Mesendoderm (in vitro differentiated cells): ENCODE measurements around the gene NFATC1.
A peak's percentile ranks its signal among the peaks of the same experiment; 100 is the strongest.

Experiments used
- DNase-seq: peaks from one replicate; pipeline ENCODE4 v3.0.0; 2013
- H2AK5ac ChIP-seq: 2 replicates; pipeline ENCODE4 v1.6.1; 2013; ENCODE audit warnings: low read length, inconsistent platforms
- H2BK120ac ChIP-seq: 2 replicates; pipeline ENCODE4 v1.6.1; 2013; ENCODE audit warnings: low read depth, mild to moderate bottlenecking, low read length, moderate library complexity, mixed read lengths
- H2BK15ac ChIP-seq: replicated peaks from 2 replicates; pipeline ENCODE4 v1.6.1; 2013; ENCODE audit warnings: low read depth, mild to moderate bottlenecking, moderate library complexity
- H2BK5ac ChIP-seq: 2 replicates; pipeline ENCODE4 v1.6.1; 2013; ENCODE audit warnings: low read length, inconsistent platforms
- H3K18ac ChIP-seq: 2 replicates; pipeline ENCODE4 v1.6.1; 2013; ENCODE audit warnings: mild to moderate bottlenecking, low read length, mixed read lengths
- H3K23ac ChIP-seq: one replicate; pipeline ENCODE4 v1.6.1; 2013; ENCODE audit warnings: low read length
- H3K27ac ChIP-seq: 2 replicates; pipeline ENCODE4 v1.5.1; 2013; ENCODE audit warnings: low read depth, mild to moderate bottlenecking, inconsistent platforms, low read length, moderate library complexity
- H3K27me3 ChIP-seq: 2 replicates; pipeline ENCODE4 v1.6.1; 2013; ENCODE audit warnings: low read length, control low read depth, mild to moderate bottlenecking, inconsistent platforms; ENCODE audit not compliant: insufficient read depth, poor library complexity
- H3K36me3 ChIP-seq: 2 replicates; pipeline ENCODE4 v1.6.1; 2013; ENCODE audit warnings: low read length, inconsistent platforms; ENCODE audit not compliant: control insufficient read depth, insufficient read depth
- H3K4ac ChIP-seq: one replicate; pipeline ENCODE4 v1.6.1; 2013; ENCODE audit warnings: low read depth, mild to moderate bottlenecking, low read length, moderate library complexity
- H3K4me1 ChIP-seq: 2 replicates; pipeline ENCODE4 v1.6.1; 2013; ENCODE audit warnings: low read depth, low read length, inconsistent platforms; ENCODE audit not compliant: control insufficient read depth
- H3K4me2 ChIP-seq: 2 replicates; pipeline ENCODE4 v1.6.1; 2013; ENCODE audit warnings: low read length
- H3K4me3 ChIP-seq: 2 replicates; pipeline ENCODE4 v1.5.1; 2013; ENCODE audit warnings: mild to moderate bottlenecking, low read length
- H3K56ac ChIP-seq: one replicate; pipeline ENCODE4 v1.6.1; 2013; ENCODE audit warnings: low read length
- H3K79me1 ChIP-seq: 2 replicates; pipeline ENCODE4 v1.6.1; 2013; ENCODE audit warnings: low read length, inconsistent platforms
- H3K79me2 ChIP-seq: 2 replicates; pipeline ENCODE4 v1.6.1; 2013; ENCODE audit warnings: mild to moderate bottlenecking, low read length; ENCODE audit not compliant: control insufficient read depth, insufficient read depth
- H3K9ac ChIP-seq: 2 replicates; pipeline ENCODE4 v1.6.1; 2013; ENCODE audit warnings: low read length, inconsistent platforms
- H4K5ac ChIP-seq: one replicate; pipeline ENCODE4 v1.6.1; 2013; ENCODE audit warnings: low read length
- H4K8ac ChIP-seq: one replicate; pipeline ENCODE4 v1.6.1; 2013; ENCODE audit warnings: low read depth, mild to moderate bottlenecking, control low read depth, low read length, moderate library complexity
- WGBS: extraction: QIAGEN DNeasy Blood & Tissue Kit; methylation state at CpG from one replicate; pipeline ENCODE4 v1.1.7; 2013; ENCODE audit warnings: low lambda C conversion rate, missing lambda C conversion rate; ENCODE audit not compliant: insufficient coverage; ENCODE audit errors: extremely low coverage; 5-methylcytosine and 5-hydroxymethylcytosine counted together

The NFATC1 gene

DNA sequence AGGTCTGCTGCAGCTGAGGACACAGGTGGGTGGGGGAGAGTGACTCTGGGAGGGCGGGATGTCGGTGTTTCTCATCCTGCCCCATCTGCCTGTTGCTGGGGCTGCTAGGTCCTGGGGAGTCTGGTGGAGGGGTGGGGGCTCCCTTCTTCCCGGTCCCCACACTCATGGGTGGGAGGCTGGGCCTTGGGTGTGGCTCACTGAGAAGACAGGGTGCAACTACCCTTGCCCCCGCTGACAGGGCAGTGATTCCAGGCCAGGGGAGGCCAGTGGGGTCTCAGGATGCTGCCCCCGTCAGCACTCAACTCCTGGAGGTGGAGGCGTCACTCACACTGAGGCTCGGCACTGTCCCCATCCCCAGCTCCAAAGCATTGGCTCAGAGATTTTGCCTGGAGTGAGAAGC, 7.7 kb upstream of the NFATC1 start:
- H3K4me3 ChIP-seq: no peak overlapping the region
- H3K56ac ChIP-seq: no peak overlapping the region
- H3K23ac ChIP-seq: no peak overlapping the region
- no peak overlapping the region for H3K4me2 ChIP-seq
- H3K79me1 ChIP-seq: no peaks in the 10 kb centered on the region
- no peak overlapping the region for H3K18ac ChIP-seq
- no peak overlapping the region for H2BK15ac ChIP-seq
- no peaks in the 10 kb centered on the region for H3K36me3 ChIP-seq
- no peak overlapping the region for H2AK5ac ChIP-seq
- no CpG with 5 or more reads among the region's 7 CpGs for WGBS
- H4K5ac ChIP-seq: no peak overlapping the region
- H3K9ac ChIP-seq: no peak overlapping the region
- no peak overlapping the region for H3K4ac ChIP-seq
- H3K27ac ChIP-seq: no peak overlapping the region
- H3K4me1 ChIP-seq: peaks cover 2% of the 10 kb centered on the region
- H3K79me2 ChIP-seq: no peaks in the 10 kb centered on the region
- no peak overlapping the region for H2BK5ac ChIP-seq
- no peak overlapping the region for H2BK120ac ChIP-seq
- H3K27me3 ChIP-seq: peaks cover 15% of the 10 kb centered on the region
- DNase-seq: no peak
- H4K8ac ChIP-seq: no peak overlapping the region

GRCh38 chr18:79389689-79390088, 6.0 kb upstream of the NFATC1 start:
- WGBS: no CpG with 5 or more reads among the region's 4 CpGs
- H3K4me2 ChIP-seq: no peak overlapping the region
- no peak overlapping the region for H2BK15ac ChIP-seq
- H2BK5ac ChIP-seq: no peak overlapping the region
- no peak for DNase-seq
- no peak overlapping the region for H3K23ac ChIP-seq
- H3K4ac ChIP-seq: no peak overlapping the region
- H3K79me2 ChIP-seq: no peaks in the 10 kb centered on the region
- no peaks in the 10 kb centered on the region for H3K79me1 ChIP-seq
- H2AK5ac ChIP-seq: no peak overlapping the region
- peaks cover 2% of the 10 kb centered on the region for H3K4me1 ChIP-seq
- no peak overlapping the region for H4K8ac ChIP-seq
- H3K36me3 ChIP-seq: no peaks in the 10 kb centered on the region
- H3K18ac ChIP-seq: no peak overlapping the region
- no peak overlapping the region for H3K56ac ChIP-seq
- no peak overlapping the region for H3K9ac ChIP-seq
- H3K4me3 ChIP-seq: no peak overlapping the region
- H3K27me3 ChIP-seq: peaks cover 20% of the 10 kb centered on the region
- no peak overlapping the region for H3K27ac ChIP-seq
- no peak overlapping the region for H2BK120ac ChIP-seq
- no peak overlapping the region for H4K5ac ChIP-seq

DNA sequence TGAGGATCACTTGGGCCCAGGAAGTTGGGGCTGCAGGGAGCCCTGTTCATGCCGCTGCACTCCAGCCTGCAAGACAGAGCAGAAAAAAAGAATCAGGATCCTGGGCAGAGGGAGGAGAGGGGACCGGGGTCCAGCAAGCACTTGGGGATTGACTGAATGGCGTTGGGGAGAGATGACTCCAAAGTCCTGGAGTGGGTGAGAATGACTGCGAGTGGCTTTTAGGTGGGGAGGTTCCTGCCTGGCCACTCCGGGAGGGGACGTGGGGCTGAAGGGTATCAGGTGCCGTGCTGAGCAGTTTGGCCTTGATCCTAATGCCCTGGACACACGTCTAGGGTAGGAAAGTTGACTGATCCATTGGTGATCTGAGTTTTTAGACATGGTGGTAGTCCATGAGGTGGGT, 3.5 kb upstream of the NFATC1 start:
- peaks cover 2% of the 10 kb centered on the region for H3K4me1 ChIP-seq
- no peak overlapping the region for H2AK5ac ChIP-seq
- H2BK15ac ChIP-seq: no peak overlapping the region
- H3K79me2 ChIP-seq: no peaks in the 10 kb centered on the region
- no peak overlapping the region for H3K9ac ChIP-seq
- H3K4me3 ChIP-seq: no peak overlapping the region
- H4K5ac ChIP-seq: no peak overlapping the region
- no CpG with 5 or more reads among the region's 8 CpGs for WGBS
- DNase-seq: no peak
- no peak overlapping the region for H3K4me2 ChIP-seq
- H3K18ac ChIP-seq: no peak overlapping the region
- peaks cover 29% of the 10 kb centered on the region for H3K27me3 ChIP-seq
- no peak overlapping the region for H3K56ac ChIP-seq
- H2BK5ac ChIP-seq: no peak overlapping the region
- no peak overlapping the region for H3K23ac ChIP-seq
- H3K36me3 ChIP-seq: no peaks in the 10 kb centered on the region
- H3K79me1 ChIP-seq: no peaks in the 10 kb centered on the region
- H2BK120ac ChIP-seq: no peak overlapping the region
- no peak overlapping the region for H3K4ac ChIP-seq
- no peak overlapping the region for H3K27ac ChIP-seq
- no peak overlapping the region for H4K8ac ChIP-seq

GRCh38 chr18:79393181-79393634, 2.5 kb upstream of the NFATC1 start:
- Histone ChIP-seq H3K36me3 (no peaks in the 10 kb centered on the region), H4K8ac (no peak overlapping the region), H3K4me2 (peak overlapping the region; percentile 50), H3K79me2 (no peaks in the 10 kb centered on the region), H3K4me3 (no peak overlapping the region), H2BK15ac (no peak overlapping the region), H3K23ac (no peak overlapping the region), H3K27me3 (peaks cover 38% of the 10 kb centered on the region), H3K4me1 (peaks cover 2% of the 10 kb centered on the region), H3K79me1 (no peaks in the 10 kb centered on the region), H2BK120ac (no peak overlapping the region), H2BK5ac (no peak overlapping the region), H3K56ac (peak overlapping the region; percentile 34), H3K27ac (no peak overlapping the region), H4K5ac (no peak overlapping the region), H3K4ac (no peak overlapping the region), H2AK5ac (no peak overlapping the region), H3K18ac (no peak overlapping the region), H3K9ac (no peak overlapping the region)
- WGBS: no CpG with 5 or more reads among the region's 30 CpGs
- no peak for DNase-seq

DNA sequence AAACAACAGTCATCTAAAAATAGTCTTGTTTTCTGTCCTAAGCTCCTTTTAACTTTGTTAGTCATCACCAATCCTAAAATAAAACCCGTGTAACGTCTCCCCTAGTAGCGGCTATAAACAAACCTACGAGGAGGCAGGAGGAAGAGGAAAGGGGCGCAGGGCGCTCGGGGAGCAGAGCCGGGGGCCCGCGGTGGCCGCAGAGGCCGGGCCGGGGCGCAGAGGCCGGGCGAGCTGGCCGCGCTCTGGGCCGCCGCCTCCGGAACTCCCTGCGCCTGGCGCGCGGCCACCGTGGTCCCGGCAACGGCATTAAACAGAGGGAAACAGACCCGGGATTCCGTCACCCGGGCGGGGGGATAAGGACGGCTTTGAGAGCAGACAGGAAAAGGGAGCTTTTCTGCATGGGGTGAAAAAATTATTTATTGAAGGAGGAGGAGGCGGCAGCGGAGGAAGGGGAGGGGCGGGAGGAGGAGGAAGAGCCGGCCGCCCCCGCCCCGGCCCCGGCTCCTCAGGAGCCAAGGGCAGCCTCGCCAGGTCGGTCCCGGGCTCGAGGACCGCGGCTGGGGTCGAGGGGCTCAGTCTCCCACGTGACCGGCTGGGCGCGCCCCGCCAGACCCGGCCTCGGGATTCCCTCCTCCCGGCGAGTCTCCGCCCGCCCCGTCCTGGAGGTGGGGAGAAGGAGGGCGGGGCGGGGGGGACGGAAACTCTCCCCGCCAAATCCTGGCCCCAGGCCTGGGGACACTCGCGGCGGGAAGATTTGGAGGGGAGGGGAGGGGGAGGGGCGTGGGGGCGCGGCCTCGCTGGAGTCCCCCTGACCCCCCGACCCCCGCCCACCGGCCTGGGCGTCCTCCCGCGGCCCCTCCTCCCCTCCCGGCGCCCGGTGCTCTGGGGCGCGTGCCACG, 1.8 kb upstream of the NFATC1 start:
- Histone ChIP-seq H3K18ac (peak overlapping the region; percentile 98), H2BK5ac (no peak overlapping the region), H3K9ac (peak overlapping the region; percentile 57), H3K79me1 (no peaks in the 10 kb centered on the region), H2AK5ac (no peak overlapping the region), H3K27ac (no peak overlapping the region), H3K4me3 (peak overlapping the region; percentile 30), H4K5ac (no peak overlapping the region), H3K23ac (no peak overlapping the region), H2BK15ac (no peak overlapping the region), H3K4me2 (peak overlapping the region; percentile 50), H3K4me1 (no peaks in the 10 kb centered on the region), H2BK120ac (no peak overlapping the region), H3K27me3 (peaks cover 42% of the 10 kb centered on the region), H4K8ac (no peak overlapping the region), H3K4ac (peak overlapping the region; percentile 60), H3K56ac (peak overlapping the region; percentile 78), H3K36me3 (no peaks in the 10 kb centered on the region), H3K79me2 (no peaks in the 10 kb centered on the region)
- no CpG with 5 or more reads among the region's 83 CpGs for WGBS
- peak; percentile 88 for DNase-seq
